H9 (cell line): ENCODE results near the gene ZFP14. TPM values are rescaled to one million over a fixed set of nuclear protein-coding genes. Genes with fewer than 3 reads are reported as not detected.

Source experiments
- DNase-seq: peaks from one replicate; pipeline ENCODE4 v3.0.0-alpha.2; 2017
- H2AFZ ChIP-seq: one replicate; pipeline ENCODE4 v1.6.1; 2013; ENCODE audit warnings: mild to moderate bottlenecking, low read length, control low read depth, moderate library complexity
- H2AK5ac ChIP-seq: 2 replicates; pipeline ENCODE4 v1.6.1; 2013; ENCODE audit warnings: low read length, control low read depth, mixed read lengths; ENCODE audit not compliant: insufficient read length
- H2BK120ac ChIP-seq: one replicate; pipeline ENCODE4 v1.6.1; 2013; ENCODE audit warnings: low read depth, mild to moderate bottlenecking, low read length, control low read depth, inconsistent platforms; ENCODE audit not compliant: poor library complexity, severe bottlenecking
- H2BK12ac ChIP-seq: 2 replicates; pipeline ENCODE4 v1.6.1; 2013; ENCODE audit warnings: low read length, control low read depth, mixed read lengths, low read depth; ENCODE audit not compliant: insufficient read length
- H2BK15ac ChIP-seq: 2 replicates; pipeline ENCODE4 v1.6.1; 2013; ENCODE audit warnings: low read depth, low read length, control low read depth
- H2BK20ac ChIP-seq: one replicate; pipeline ENCODE4 v1.6.1; 2013; ENCODE audit warnings: low read depth, mild to moderate bottlenecking, low read length, control low read depth, inconsistent platforms; ENCODE audit not compliant: poor library complexity, severe bottlenecking
- H2BK5ac ChIP-seq: 2 replicates; pipeline ENCODE4 v1.6.1; 2013; ENCODE audit warnings: low read length, control low read depth, mixed read lengths; ENCODE audit not compliant: insufficient read length
- H3K14ac ChIP-seq: 2 replicates; pipeline ENCODE4 v1.6.1; 2013; ENCODE audit warnings: low read length, control low read depth; ENCODE audit not compliant: insufficient read depth
- H3K18ac ChIP-seq: 2 replicates; pipeline ENCODE4 v1.6.1; 2013; ENCODE audit warnings: low read depth, mild to moderate bottlenecking, mixed read lengths, low read length, control low read depth; ENCODE audit not compliant: insufficient read length
- H3K23ac ChIP-seq: 2 replicates; pipeline ENCODE4 v1.6.1; 2013; ENCODE audit warnings: low read length, control low read depth, mixed read lengths, low read depth; ENCODE audit not compliant: insufficient read length
- H3K23me2 ChIP-seq: 2 replicates; pipeline ENCODE4 v1.6.1; 2013; ENCODE audit warnings: low read depth, mild to moderate bottlenecking, mixed read lengths, low read length, control low read depth; ENCODE audit not compliant: insufficient read length, poor library complexity, severe bottlenecking
- H3K27ac ChIP-seq: 2 replicates; pipeline ENCODE4 v1.5.1; 2013; ENCODE audit warnings: low read length, control low read depth, mixed read lengths, low read depth; ENCODE audit not compliant: insufficient read length
- H3K27me3 ChIP-seq: 2 replicates; pipeline ENCODE4 v1.6.1; 2013; ENCODE audit warnings: low read length, control low read depth, inconsistent platforms; ENCODE audit not compliant: insufficient read depth
- H3K4ac ChIP-seq: 2 replicates; pipeline ENCODE4 v1.6.1; 2013; ENCODE audit warnings: low read depth, mild to moderate bottlenecking, control low read depth, inconsistent platforms, low read length, moderate library complexity
- H3K4me1 ChIP-seq: 2 replicates; pipeline ENCODE4 v1.6.1; 2013; ENCODE audit warnings: low read length, control low read depth, inconsistent platforms; ENCODE audit not compliant: insufficient read depth
- H3K4me2 ChIP-seq: 2 replicates; pipeline ENCODE4 v1.6.1; 2013; ENCODE audit warnings: low read length, control low read depth, mixed read lengths; ENCODE audit not compliant: insufficient read length, insufficient read depth
- H3K56ac ChIP-seq: 2 replicates; pipeline ENCODE4 v1.6.1; 2013; ENCODE audit warnings: low read depth, mild to moderate bottlenecking, mixed read lengths, low read length, control low read depth; ENCODE audit not compliant: insufficient read length
- H3K79me1 ChIP-seq: 2 replicates; pipeline ENCODE4 v1.6.1; 2013; ENCODE audit warnings: low read depth, mild to moderate bottlenecking, moderate library complexity, low read length, control low read depth, inconsistent platforms; ENCODE audit not compliant: insufficient read depth, poor library complexity, severe bottlenecking
- H3K79me2 ChIP-seq: 2 replicates; pipeline ENCODE4 v1.6.1; 2013; ENCODE audit warnings: low read length, control low read depth, inconsistent platforms; ENCODE audit not compliant: insufficient read depth
- H3K9ac ChIP-seq: 2 replicates; pipeline ENCODE4 v1.6.1; 2013; ENCODE audit warnings: low read length, control low read depth, mixed read lengths; ENCODE audit not compliant: insufficient read length; ENCODE audit errors: extremely low read depth
- H3K9me3 ChIP-seq: one replicate; pipeline ENCODE4 v1.6.1; 2013; ENCODE audit warnings: low read depth, low read length, inconsistent platforms; ENCODE audit not compliant: control insufficient read depth
- H3T11ph ChIP-seq: one replicate; pipeline ENCODE4 v1.6.1; 2013; ENCODE audit warnings: mild to moderate bottlenecking, low read length, control low read depth, inconsistent platforms
- H4K20me1 ChIP-seq: one replicate; pipeline ENCODE4 v1.6.1; 2013; ENCODE audit not compliant: control insufficient read depth, insufficient read length, insufficient read depth
- H4K5ac ChIP-seq: 2 replicates; pipeline ENCODE4 v1.6.1; 2013; ENCODE audit warnings: low read depth, mild to moderate bottlenecking, mixed read lengths, low read length, control low read depth; ENCODE audit not compliant: insufficient read length
- H4K8ac ChIP-seq: replicated peaks from 2 replicates; pipeline ENCODE4 v1.6.1; 2013; ENCODE audit warnings: low read length, control low read depth, mixed read lengths, low read depth; ENCODE audit not compliant: insufficient read length
- H4K91ac ChIP-seq: 2 replicates; pipeline ENCODE4 v1.6.1; 2013; ENCODE audit warnings: low read depth, mild to moderate bottlenecking, moderate library complexity, mixed read lengths, low read length, control low read depth; ENCODE audit not compliant: insufficient read length
- H3K27ac Mint-ChIP-seq, 3 experiments: 2 replicates in 2 of 3; 3 replicates in 1 of 3; pipeline ENCODE4 v1.8.0; 2020 to 2021; ENCODE audit warnings: mixed read lengths in 3 of 3, mild to moderate bottlenecking in 1 of 3, moderate library complexity in 1 of 3
- H3K27me3 Mint-ChIP-seq: 2 replicates; pipeline ENCODE4 v1.8.0; 2021; ENCODE audit warnings: low read depth, mild to moderate bottlenecking, moderate library complexity, mixed read lengths
- H3K36me3 Mint-ChIP-seq, 3 experiments: 2 replicates in 2 of 3; 3 replicates in 1 of 3; pipeline ENCODE4 v1.8.0; 2020 to 2021; ENCODE audit warnings: low read depth in 3 of 3, mixed read lengths in 3 of 3; ENCODE audit not compliant: insufficient read depth in 1 of 3
- H3K4me1 Mint-ChIP-seq, 2 experiments: 2 replicates each; pipeline ENCODE4 v1.8.0; 2020; ENCODE audit warnings: mixed read lengths in 2 of 2
- H3K4me3 Mint-ChIP-seq, 2 experiments: 2 replicates in 1 of 2; 3 replicates in 1 of 2; pipeline ENCODE4 v1.8.0; 2020 to 2021; ENCODE audit warnings: mild to moderate bottlenecking in 2 of 2, mixed read lengths in 2 of 2, moderate library complexity in 1 of 2
- H3K9me3 Mint-ChIP-seq, 2 experiments: 2 replicates in 1 of 2; 3 replicates in 1 of 2; pipeline ENCODE4 v1.8.0; 2020; ENCODE audit warnings: mild to moderate bottlenecking in 2 of 2, mixed read lengths in 2 of 2, moderate library complexity in 1 of 2
- CTCF ChIP-seq: fragments of 200-600 bp; sonication (generic); conservative IDR thresholded peaks from 3 replicates; pipeline ENCODE4 v1.8.0; 2021; ENCODE audit warnings: antibody characterized with exemption, mild to moderate bottlenecking
- WGBS: extraction: QIAGEN DNeasy Blood & Tissue Kit; methylation state at CpG from one replicate; pipeline ENCODE4 v1.1.7; 2013; ENCODE audit warnings: missing lambda C conversion rate, low lambda C conversion rate, mixed read lengths; ENCODE audit not compliant: insufficient read length; ENCODE audit errors: extremely low coverage; 5-methylcytosine and 5-hydroxymethylcytosine counted together
- total RNA-seq: library from RNA; stranded (reverse); gene quantifications from 2 replicates; pipeline ENCODE4 v1.2.1, GENCODE V29; 2021

Gene ZFP14
- total RNA-seq, 1 experiment from 2014 or later = 4.5 TPM

DNA sequence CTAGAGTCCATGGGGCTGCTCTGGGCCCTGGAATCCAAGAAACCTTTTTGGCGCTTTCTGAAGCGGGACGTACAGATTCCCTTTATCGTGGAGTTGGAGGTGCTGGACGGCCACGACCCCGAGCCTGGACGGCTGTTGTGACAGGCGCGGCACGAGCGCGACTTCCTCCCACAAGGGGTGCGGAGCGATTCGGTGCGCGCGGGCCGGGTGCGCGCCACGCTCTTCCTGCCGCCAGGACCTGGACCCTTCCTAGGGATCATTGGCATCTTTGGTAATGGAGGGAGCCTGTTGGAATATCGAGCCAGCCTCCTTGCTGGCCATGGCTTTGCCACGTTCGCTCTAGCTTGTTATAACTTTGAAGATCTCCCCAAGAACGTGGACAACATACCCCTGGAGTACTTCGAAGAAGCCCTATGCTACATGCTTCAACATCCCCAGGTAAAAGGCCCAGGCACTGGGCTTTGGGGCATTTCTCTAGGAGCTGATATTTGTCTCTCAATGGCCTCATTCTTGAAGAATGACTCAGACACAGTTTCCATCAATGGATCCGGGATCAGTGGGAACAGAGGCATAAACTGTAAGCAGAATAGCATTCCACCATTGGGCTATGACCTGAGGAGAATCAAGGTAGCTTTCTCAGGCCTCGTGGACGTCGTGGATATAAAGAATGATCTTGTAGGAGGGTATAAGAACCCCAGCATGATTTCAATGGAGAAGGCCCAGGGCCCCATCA is 42.9 kb upstream of the ZFP14 start:
- H4K91ac ChIP-seq = no peak overlapping the region
- no peak for TF ChIP-seq CTCF
- H3K9me3 ChIP-seq = no peaks in the 10 kb centered on the region
- H2BK15ac ChIP-seq = no peak overlapping the region
- H3K4me1 Mint-ChIP-seq = peaks cover 10 to 11% of the 10 kb centered on the region in 2 experiments
- no peak overlapping the region for H2BK5ac ChIP-seq
- H3K14ac ChIP-seq = no peak overlapping the region
- H3K4me2 ChIP-seq = peak overlapping the region; percentile 3
- no peaks in the 10 kb centered on the region for H4K20me1 ChIP-seq
- no peak overlapping the region for H3K9ac ChIP-seq
- H3K36me3 Mint-ChIP-seq = peaks cover 0 to 10% (median 3%) of the 10 kb centered on the region in 3 experiments; a peak in 5 of 7 replicates
- WGBS = no CpG with 5 or more reads among the region's 33 CpGs
- DNase-seq = no peak
- H3K18ac ChIP-seq = no peak overlapping the region
- no peak overlapping the region for H4K8ac ChIP-seq
- H3K79me1 ChIP-seq = no peaks in the 10 kb centered on the region
- H3K4me1 ChIP-seq = no peaks in the 10 kb centered on the region
- H3K4ac ChIP-seq = no peak overlapping the region
- peaks cover 4% of the 10 kb centered on the region; the same call in 1 of the 2 replicates for H3K79me2 ChIP-seq
- H2BK120ac ChIP-seq = no peak overlapping the region
- peaks cover 0 to 4% of the 10 kb centered on the region in 2 experiments; a peak in 3 of 5 replicates for H3K9me3 Mint-ChIP-seq
- H3K56ac ChIP-seq = no peak overlapping the region
- H3K27ac Mint-ChIP-seq = no peak overlapping the region
- H3K27me3 ChIP-seq = no peaks in the 10 kb centered on the region; the same call in 1 of the 2 replicates
- no peak overlapping the region for H3K27ac ChIP-seq
- no peak overlapping the region for H2AK5ac ChIP-seq
- no peak overlapping the region for H2BK20ac ChIP-seq
- no peak overlapping the region for H3T11ph ChIP-seq
- H2BK12ac ChIP-seq = no peak overlapping the region
- H4K5ac ChIP-seq = no peak overlapping the region
- H2AFZ ChIP-seq = no peak overlapping the region
- H3K4me3 Mint-ChIP-seq = no peak overlapping the region; a peak in 1 of 5 replicates
- H3K23ac ChIP-seq = no peak overlapping the region
- peaks cover 4% of the 10 kb centered on the region; the same call in 1 of the 2 replicates for H3K27me3 Mint-ChIP-seq
- H3K23me2 ChIP-seq = peaks cover 7% of the 10 kb centered on the region
